GM19372 (cell line): ENCODE data around the gene HOXB9.

ENCODE experiments used
- ATAC-seq: cut with Tn5 transposase; IDR thresholded peaks from one replicate; pipeline ENCODE4 v1.9.1; 2021; ENCODE audit warnings: mild to moderate bottlenecking, low read depth, moderate library complexity; ENCODE audit not compliant: unreplicated experiment

HOXB9 gene

GRCh38 chr17:48612854-48613691 is 13.1 kb downstream of the HOXB9 start:
- ATAC-seq: no peak

GRCh38 chr17:48612456-48612853 is 13.7 kb downstream of the HOXB9 start:
- no peak for ATAC-seq

GRCh38 chr17:48611681-48612455 is 14.3 kb downstream of the HOXB9 start:
- no peak for ATAC-seq

- no peak for ATAC-seq
Measured at GRCh38 chr17:48611213-48611612, 14.9 kb downstream of the HOXB9 start.

GRCh38 chr17:48610282-48611211 is 15.6 kb downstream of the HOXB9 start, which contains the start of gene HOXB7:
TSS of gene HOXB7 (minus strand) at chr17:48611017. CDS start at chr17:48610918, 99 bp downstream.
- ATAC-seq: no peak

GRCh38 chr17:48609759-48610281 is 16.3 kb downstream of the HOXB9 start:
- no peak for ATAC-seq

GRCh38 chr17:48609033-48609432 is 17.1 kb downstream of the HOXB9 start:
- ATAC-seq: no peak

- ATAC-seq: no peak
Measured at GRCh38 chr17:48608494-48608834, 17.7 kb downstream of the HOXB9 start.

- no peak for ATAC-seq
Measured at GRCh38 chr17:48606892-48607614, 19.1 kb downstream of the HOXB9 start.

GRCh38 chr17:48605991-48606891 is 19.9 kb downstream of the HOXB9 start:
- no peak for ATAC-seq

- ATAC-seq: no peak
Measured at GRCh38 chr17:48605409-48605919, 20.7 kb downstream of the HOXB9 start.

- ATAC-seq: no peak
Measured at GRCh38 chr17:48604770-48605329, 21.3 kb downstream of the HOXB9 start, which contains the start of gene HOXB6. TSS of gene HOXB6 (minus strand) at chr17:48604986. CDS start at chr17:48598150, 6,836 bp downstream.

GRCh38 chr17:48603959-48604769 is 22.0 kb downstream of the HOXB9 start:
- no peak for ATAC-seq

- no peak for ATAC-seq
Measured at GRCh38 chr17:48601539-48602425, 24.4 kb downstream of the HOXB9 start.

- no peak for ATAC-seq
Measured at GRCh38 chr17:48601207-48601538, 25.0 kb downstream of the HOXB9 start.
